HEK293 (cell line): ENCODE measurements around the gene PRELID1.

Source experiments
- CTCF ChIP-seq: fragments of 450-650 bp; formaldehyde crosslinking; IDR thresholded peaks from 2 replicates; pipeline ENCODE4 v1.5.1; 2016; ENCODE audit warnings: missing biosample characterization, missing genetic modification characterization
- KLF1 ChIP-seq: fragments of 450-650 bp; formaldehyde crosslinking; IDR thresholded peaks from 2 replicates; pipeline ENCODE4 v1.5.1; 2016; ENCODE audit warnings: missing biosample characterization, missing genetic modification characterization
- KLF17 ChIP-seq: fragments of 450-650 bp; formaldehyde crosslinking; IDR thresholded peaks from 2 replicates; pipeline ENCODE4 v1.5.1; 2016; ENCODE audit warnings: missing biosample characterization, missing genetic modification characterization
- YY1 ChIP-seq: fragments of 450-650 bp; formaldehyde crosslinking; IDR thresholded peaks from 2 replicates; pipeline ENCODE4 v1.5.1; 2018; ENCODE audit warnings: missing biosample characterization, missing genetic modification characterization
- ZBTB7A ChIP-seq: fragments of 450-650 bp; formaldehyde crosslinking; IDR thresholded peaks from 2 replicates; pipeline ENCODE4 v1.5.1; 2016; ENCODE audit warnings: low read depth, missing biosample characterization, missing genetic modification characterization
- ZNF140 ChIP-seq: fragments of 450-650 bp; formaldehyde crosslinking; IDR thresholded peaks from 2 replicates; pipeline ENCODE4 v1.5.1; 2016; ENCODE audit warnings: missing biosample characterization, missing genetic modification characterization
- ZNF2 ChIP-seq: fragments of 450-650 bp; formaldehyde crosslinking; IDR thresholded peaks from 2 replicates; pipeline ENCODE4 v1.5.1; 2016; ENCODE audit warnings: missing biosample characterization, missing genetic modification characterization
- TF ChIP-seq, protein P1 (sequence below): fragments of 450-650 bp; formaldehyde crosslinking; IDR thresholded peaks from 2 replicates; pipeline ENCODE4 v1.5.1; 2016; ENCODE audit warnings: missing biosample characterization, missing genetic modification characterization
- TF ChIP-seq, protein P2 (sequence below): fragments of 450-650 bp; formaldehyde crosslinking; IDR thresholded peaks from 2 replicates; pipeline ENCODE4 v1.5.1; 2016; ENCODE audit warnings: missing biosample characterization, missing genetic modification characterization

DNA sequence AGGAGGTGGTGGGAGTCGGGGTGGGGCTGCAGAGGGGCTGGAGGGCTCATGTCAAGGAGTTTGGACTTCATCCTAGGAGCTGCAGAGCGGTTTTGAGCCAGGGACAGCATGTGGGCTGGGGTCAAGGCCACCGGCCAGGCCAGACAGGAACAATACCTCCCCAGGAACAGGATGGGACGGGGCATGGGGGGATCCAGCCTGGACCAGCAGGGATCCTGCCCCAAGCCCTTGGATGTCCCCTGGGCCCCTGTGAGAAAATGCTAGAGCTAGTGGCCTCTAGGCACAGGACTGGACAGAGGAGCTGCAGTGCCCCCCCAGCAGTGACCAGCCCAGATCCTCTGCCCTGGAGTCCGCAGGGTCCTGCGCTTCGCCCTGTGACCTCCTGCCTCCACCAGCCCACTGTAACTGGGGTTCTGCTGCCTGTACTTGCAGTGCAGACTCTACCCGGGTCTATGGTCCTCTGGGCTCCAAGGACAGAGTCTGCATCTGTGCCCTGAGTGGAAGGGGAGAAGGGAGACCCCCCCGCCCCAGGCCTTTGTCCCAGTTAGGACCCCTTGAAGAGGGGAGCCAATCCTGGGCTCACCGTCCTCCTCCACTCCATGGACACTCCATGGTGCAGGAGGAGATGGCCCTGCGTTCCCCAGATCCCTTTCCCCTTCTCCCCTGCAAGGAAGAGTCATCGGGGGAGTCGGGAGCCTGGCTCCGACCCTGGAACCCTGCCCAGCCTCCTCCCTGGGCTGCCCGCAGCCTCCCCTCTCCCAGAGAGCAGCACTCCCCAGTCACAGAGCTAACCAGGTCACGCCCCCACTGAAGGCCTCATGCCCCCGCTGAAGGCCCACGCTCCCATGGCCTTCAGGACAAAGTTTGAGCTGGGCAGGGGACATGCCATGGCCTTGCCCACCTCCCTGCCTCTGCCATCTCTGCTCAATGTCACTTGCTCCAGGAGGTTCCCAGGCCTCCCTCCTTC is 11.1 kb downstream of the PRELID1 start:
- TF ChIP-seq KLF17 (tag by site-specific recombination) (no peak), CTCF (tag by site-specific recombination) (no peak), ZNF2 (tag by site-specific recombination) (no peak), ZNF140 (tag by site-specific recombination) (no peak), ZBTB7A (tag by site-specific recombination) (no peak), KLF1 (tag by site-specific recombination) (no peak), YY1 (tag by site-specific recombination) (no peak)
- TF ChIP-seq, protein P1, sequence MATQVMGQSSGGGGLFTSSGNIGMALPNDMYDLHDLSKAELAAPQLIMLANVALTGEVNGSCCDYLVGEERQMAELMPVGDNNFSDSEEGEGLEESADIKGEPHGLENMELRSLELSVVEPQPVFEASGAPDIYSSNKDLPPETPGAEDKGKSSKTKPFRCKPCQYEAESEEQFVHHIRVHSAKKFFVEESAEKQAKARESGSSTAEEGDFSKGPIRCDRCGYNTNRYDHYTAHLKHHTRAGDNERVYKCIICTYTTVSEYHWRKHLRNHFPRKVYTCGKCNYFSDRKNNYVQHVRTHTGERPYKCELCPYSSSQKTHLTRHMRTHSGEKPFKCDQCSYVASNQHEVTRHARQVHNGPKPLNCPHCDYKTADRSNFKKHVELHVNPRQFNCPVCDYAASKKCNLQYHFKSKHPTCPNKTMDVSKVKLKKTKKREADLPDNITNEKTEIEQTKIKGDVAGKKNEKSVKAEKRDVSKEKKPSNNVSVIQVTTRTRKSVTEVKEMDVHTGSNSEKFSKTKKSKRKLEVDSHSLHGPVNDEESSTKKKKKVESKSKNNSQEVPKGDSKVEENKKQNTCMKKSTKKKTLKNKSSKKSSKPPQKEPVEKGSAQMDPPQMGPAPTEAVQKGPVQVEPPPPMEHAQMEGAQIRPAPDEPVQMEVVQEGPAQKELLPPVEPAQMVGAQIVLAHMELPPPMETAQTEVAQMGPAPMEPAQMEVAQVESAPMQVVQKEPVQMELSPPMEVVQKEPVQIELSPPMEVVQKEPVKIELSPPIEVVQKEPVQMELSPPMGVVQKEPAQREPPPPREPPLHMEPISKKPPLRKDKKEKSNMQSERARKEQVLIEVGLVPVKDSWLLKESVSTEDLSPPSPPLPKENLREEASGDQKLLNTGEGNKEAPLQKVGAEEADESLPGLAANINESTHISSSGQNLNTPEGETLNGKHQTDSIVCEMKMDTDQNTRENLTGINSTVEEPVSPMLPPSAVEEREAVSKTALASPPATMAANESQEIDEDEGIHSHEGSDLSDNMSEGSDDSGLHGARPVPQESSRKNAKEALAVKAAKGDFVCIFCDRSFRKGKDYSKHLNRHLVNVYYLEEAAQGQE = no peak
- TF ChIP-seq, protein P2, sequence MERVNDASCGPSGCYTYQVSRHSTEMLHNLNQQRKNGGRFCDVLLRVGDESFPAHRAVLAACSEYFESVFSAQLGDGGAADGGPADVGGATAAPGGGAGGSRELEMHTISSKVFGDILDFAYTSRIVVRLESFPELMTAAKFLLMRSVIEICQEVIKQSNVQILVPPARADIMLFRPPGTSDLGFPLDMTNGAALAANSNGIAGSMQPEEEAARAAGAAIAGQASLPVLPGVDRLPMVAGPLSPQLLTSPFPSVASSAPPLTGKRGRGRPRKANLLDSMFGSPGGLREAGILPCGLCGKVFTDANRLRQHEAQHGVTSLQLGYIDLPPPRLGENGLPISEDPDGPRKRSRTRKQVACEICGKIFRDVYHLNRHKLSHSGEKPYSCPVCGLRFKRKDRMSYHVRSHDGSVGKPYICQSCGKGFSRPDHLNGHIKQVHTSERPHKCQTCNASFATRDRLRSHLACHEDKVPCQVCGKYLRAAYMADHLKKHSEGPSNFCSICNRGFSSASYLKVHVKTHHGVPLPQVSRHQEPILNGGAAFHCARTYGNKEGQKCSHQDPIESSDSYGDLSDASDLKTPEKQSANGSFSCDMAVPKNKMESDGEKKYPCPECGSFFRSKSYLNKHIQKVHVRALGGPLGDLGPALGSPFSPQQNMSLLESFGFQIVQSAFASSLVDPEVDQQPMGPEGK (tag by site-specific recombination) = no peak
